GM19397 (cell line): ENCODE results near the gene COQ9.

Experiments
- ATAC-seq: cut with Tn5 transposase; IDR thresholded peaks from one replicate; pipeline ENCODE4 v1.9.1; 2021; ENCODE audit warnings: mild to moderate bottlenecking, moderate library complexity; ENCODE audit not compliant: unreplicated experiment

COQ9 gene

GRCh38 chr16:57509231-57509923, 62.1 kb downstream of the COQ9 start:
- ATAC-seq, result no peak

- ATAC-seq, result no peak
Measured at GRCh38 chr16:57510016-57510871, 63.0 kb downstream of the COQ9 start.
